SU-DHL-6 (cell line): Measurements from ENCODE around the gene ZNF141.
"Not testable (repeated sequence)": the region's sequence is repeated elsewhere in the genome, so short reads cannot be mapped to it uniquely, and the experiment has no call there.

ENCODE experiments used
- H2AFZ ChIP-seq: fragments of 200-600 bp; sonication (generic); 2 replicates; pipeline ENCODE4 v1.6.1; 2014; ENCODE audit warnings: low read depth, mild to moderate bottlenecking, moderate library complexity, mixed read lengths, antibody characterized with exemption, low read length; ENCODE audit not compliant: severe bottlenecking
- H3F3A ChIP-seq: fragments of 200-600 bp; shearing (Covaris generic); 2 replicates; pipeline ENCODE4 v1.6.0; 2016; ENCODE audit warnings: antibody characterized with exemption, mild to moderate bottlenecking; ENCODE audit not compliant: insufficient read depth
- H3K27ac ChIP-seq: fragments of 200-600 bp; sonication (generic); 2 replicates; pipeline ENCODE4 v1.5.1; 2016; ENCODE audit warnings: low read depth, mild to moderate bottlenecking, low read length, moderate library complexity, mixed read lengths
- H3K27me3 ChIP-seq: fragments of 200-600 bp; sonication (generic), shearing (Covaris generic); 2 replicates; pipeline ENCODE4 v1.6.0; 2014; ENCODE audit warnings: mild to moderate bottlenecking, low read length
- H3K36me3 ChIP-seq: fragments of 200-600 bp; sonication (generic); 2 replicates; pipeline ENCODE4 v1.6.1; 2014; ENCODE audit warnings: mild to moderate bottlenecking, low read length, mixed read lengths
- H3K4me2 ChIP-seq: fragments of 300-600, 200-600 bp; shearing (Covaris generic), sonication (generic); 2 replicates; pipeline ENCODE4 v1.6.0; 2014; ENCODE audit warnings: low read length, low read depth, mild to moderate bottlenecking; ENCODE audit not compliant: poor library complexity, severe bottlenecking
- H3K4me3 ChIP-seq: fragments of 200-600 bp; sonication (generic); 2 replicates; pipeline ENCODE4 v1.5.1; 2014; ENCODE audit warnings: antibody characterized with exemption, low read length, mild to moderate bottlenecking, mixed read lengths; ENCODE audit not compliant: insufficient read depth, poor library complexity, severe bottlenecking
- H3K79me2 ChIP-seq: fragments of 200-600 bp; sonication (generic); 2 replicates; pipeline ENCODE4 v1.6.1; 2014; ENCODE audit warnings: mild to moderate bottlenecking, low read length, moderate library complexity; ENCODE audit not compliant: insufficient read depth
- H3K9ac ChIP-seq: fragments of 200-600 bp; sonication (generic); 2 replicates; pipeline ENCODE4 v1.7.0; 2014; ENCODE audit warnings: mild to moderate bottlenecking, low read length
- H3K9me2 ChIP-seq: fragments of 200-600 bp; sonication (generic); replicated peaks from 2 replicates; pipeline ENCODE4 v1.6.1; 2014; ENCODE audit warnings: low read length; ENCODE audit not compliant: insufficient read depth
- H3K9me3 ChIP-seq: fragments of 200-600 bp; sonication (generic); 2 replicates; pipeline ENCODE4 v1.6.1; 2014; ENCODE audit warnings: low read length, mixed read lengths; ENCODE audit not compliant: insufficient read depth
- H4K20me1 ChIP-seq: fragments of 200-600 bp; sonication (generic); 2 replicates; pipeline ENCODE4 v1.6.1; 2014; ENCODE audit warnings: low read depth, mild to moderate bottlenecking, antibody characterized with exemption, low read length, moderate library complexity, mixed read lengths
- CTCF ChIP-seq: fragments of 200-600 bp; sonication (generic); IDR thresholded peaks from one replicate; pipeline ENCODE4 v1.5.1; 2017; ENCODE audit warnings: antibody characterized with exemption, mild to moderate bottlenecking, low read length, moderate library complexity; ENCODE audit not compliant: insufficient read depth, poor library complexity, severe bottlenecking
- EZH2phosphoT487 ChIP-seq: fragments of 200-600 bp; sonication (generic), shearing (Covaris generic); conservative IDR thresholded peaks from 2 replicates; pipeline ENCODE4 v1.6.1; 2018; ENCODE audit warnings: mild to moderate bottlenecking, antibody characterized with exemption, low read length, moderate library complexity, mixed read lengths

The ZNF141 gene

GRCh38 chr4:385934-386707 is 48.5 kb downstream of the ZNF141 start:
- Histone ChIP-seq H3F3A (peaks cover 24% of the 10 kb centered on the region), H3K9ac (no peak overlapping the region), H3K4me2 (no peak overlapping the region), H3K9me2 (no peaks in the 10 kb centered on the region), H3K27ac (no peak overlapping the region), H3K79me2 (no peaks in the 10 kb centered on the region), H3K36me3 (peaks cover 9% of the 10 kb centered on the region), H4K20me1 (no peaks in the 10 kb centered on the region), H3K27me3 (no peaks in the 10 kb centered on the region), H3K4me3 (no peak overlapping the region), H2AFZ (no peak overlapping the region), H3K9me3 (peaks cover 42% of the 10 kb centered on the region)
- TF ChIP-seq CTCF: no peak
- TF ChIP-seq EZH2phosphoT487: no peak

- Histone ChIP-seq H2AFZ (no peak overlapping the region), H4K20me1 (no peaks in the 10 kb centered on the region), H3K4me2 (no peak overlapping the region), H3K27me3 (no peaks in the 10 kb centered on the region), H3K27ac (no peak overlapping the region), H3K9ac (no peak overlapping the region), H3K9me3 (peaks cover 42% of the 10 kb centered on the region), H3K79me2 (no peaks in the 10 kb centered on the region), H3K4me3 (no peak overlapping the region), H3K36me3 (peaks cover 9% of the 10 kb centered on the region), H3K9me2 (no peaks in the 10 kb centered on the region), H3F3A (peaks cover 23% of the 10 kb centered on the region)
- TF ChIP-seq EZH2phosphoT487 (no peak), CTCF (no peak)
Measured at GRCh38 chr4:386708-387105, 49.1 kb downstream of the ZNF141 start.

DNA sequence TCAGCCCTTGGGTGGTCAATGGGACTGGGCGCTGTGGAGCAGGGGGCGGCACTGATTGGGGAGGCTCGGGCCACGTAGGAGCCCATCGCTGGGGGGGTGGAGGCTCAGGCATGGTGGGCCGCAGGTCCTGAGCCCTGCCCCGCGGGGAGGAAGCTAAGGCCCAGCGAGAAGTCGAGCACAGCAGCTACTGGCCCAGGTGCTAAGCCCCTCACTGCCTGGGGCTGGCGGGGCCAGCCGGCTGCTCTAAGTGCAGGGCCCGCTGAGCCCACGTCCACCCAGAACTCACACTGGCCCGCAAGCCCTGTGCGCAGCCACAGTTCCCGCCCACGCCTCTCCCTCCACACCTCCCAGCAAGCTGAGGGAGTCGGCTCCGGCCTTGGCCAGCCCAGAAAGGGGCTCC is 66.4 kb downstream of the ZNF141 start:
- no peak overlapping the region for H2AFZ ChIP-seq
- no peaks in the 10 kb centered on the region for H3K9me2 ChIP-seq
- H3K27ac ChIP-seq: no peak overlapping the region
- no peak overlapping the region for H3K4me3 ChIP-seq
- no peaks in the 10 kb centered on the region for H3K36me3 ChIP-seq
- peaks cover 17% of the 10 kb centered on the region; the same call in 1 of the 2 replicates for H3K9me3 ChIP-seq
- H3F3A ChIP-seq: no peaks in the 10 kb centered on the region
- H3K79me2 ChIP-seq: no peaks in the 10 kb centered on the region
- no peak overlapping the region for H3K9ac ChIP-seq
- TF ChIP-seq EZH2phosphoT487 (no peak), CTCF (no peak)
- no peaks in the 10 kb centered on the region for H3K27me3 ChIP-seq
- no peaks in the 10 kb centered on the region for H4K20me1 ChIP-seq
- H3K4me2 ChIP-seq: no peak overlapping the region

DNA sequence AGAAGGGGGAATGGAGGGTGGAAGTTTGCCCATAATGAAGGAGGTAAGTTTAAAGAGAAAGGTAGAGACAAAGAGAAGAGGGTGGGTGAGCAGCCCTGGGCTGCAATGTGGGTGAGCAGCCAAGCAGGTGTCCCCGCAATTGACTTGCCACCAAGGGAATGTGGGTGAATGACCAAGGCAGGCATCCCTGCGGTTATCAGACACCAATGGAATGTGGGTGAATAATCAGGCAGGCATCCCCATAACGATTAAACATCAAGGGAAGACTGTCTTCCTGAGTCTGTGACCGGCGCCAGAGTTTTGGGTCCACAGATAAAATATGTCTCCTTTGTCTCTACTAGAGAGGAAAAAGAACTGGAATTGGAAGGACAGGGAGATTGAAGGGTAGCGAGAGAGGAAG is 70.7 kb downstream of the ZNF141 start:
- not testable (repeated sequence) for H3K9me3 ChIP-seq, H3K9ac ChIP-seq, H3K79me2 ChIP-seq, H3K27ac ChIP-seq, H2AFZ ChIP-seq, H4K20me1 ChIP-seq, H3K9me2 ChIP-seq, H3K36me3 ChIP-seq, H3K27me3 ChIP-seq, H3F3A ChIP-seq, H3K4me3 ChIP-seq, H3K4me2 ChIP-seq
